Stimulated activated CD8-positive, alpha-beta memory T cell treated with anti-CD3 and anti-CD28 coated beads, Interleukin-12 subunit alpha, Interleukin-12 subunit beta, amount 100 ng/mL, for 24 hours (primary cell): ENCODE data around the gene SLC66A2.
"Not testable (repeated sequence)": the region's sequence is repeated elsewhere in the genome, so short reads cannot be mapped to it uniquely, and the experiment has no call there.

Experiments
- DNase-seq: peaks from one replicate; pipeline ENCODE4 v3.0.0-alpha.2; 2020; ENCODE audit errors: extremely low read depth

The SLC66A2 gene

DNA sequence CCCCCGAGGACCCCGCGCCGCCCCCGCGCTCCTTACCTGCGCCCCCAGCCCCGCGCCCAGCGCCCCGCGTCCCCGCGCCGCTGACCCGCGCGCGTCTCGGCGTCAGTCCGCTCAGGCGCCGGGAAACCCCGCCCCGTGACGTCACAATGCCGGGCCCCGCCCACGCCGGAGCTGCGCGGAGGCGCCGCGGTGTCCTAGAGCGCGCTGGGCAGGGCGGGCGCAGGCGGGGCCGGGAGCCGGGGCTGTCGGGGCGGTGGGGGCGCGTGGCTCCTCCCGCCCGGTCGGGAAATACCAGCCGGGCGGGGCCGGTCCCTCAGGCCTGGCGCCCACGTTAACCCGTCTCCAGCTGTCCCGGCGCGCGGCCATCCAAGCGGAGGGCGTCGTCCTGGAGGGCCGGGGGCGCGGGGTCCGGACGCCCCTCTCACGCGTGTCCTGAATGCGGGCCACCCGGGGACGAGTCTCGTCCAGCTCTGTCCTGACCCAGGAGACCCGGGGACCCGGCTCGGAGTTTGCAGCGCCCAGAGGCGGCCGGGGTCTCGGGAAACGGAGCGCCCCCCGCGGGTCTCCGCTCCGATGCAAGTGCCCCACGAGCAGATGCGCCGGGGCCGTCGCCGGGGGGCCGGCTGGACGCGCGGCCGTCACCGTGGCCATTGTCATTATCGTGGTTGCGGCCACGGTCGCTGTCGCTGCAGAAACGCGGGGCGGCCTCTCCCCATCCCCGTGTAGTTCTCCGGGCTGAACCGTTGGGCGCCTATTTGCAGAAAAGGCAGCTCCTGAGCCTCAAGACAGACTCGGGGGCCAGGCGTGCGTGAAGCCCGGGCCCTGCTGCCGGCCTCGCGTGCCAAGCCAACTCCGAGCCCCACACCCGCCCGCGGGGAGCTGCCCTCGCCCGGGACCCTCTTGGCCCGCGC lies at the start of gene SLC66A2:
SLC66A2 (minus strand) TSS at position 109 of the 911 bp plus-strand sequence. CDS start 727 bp downstream, outside the sequence.
- DNase-seq: peak; percentile 80

GRCh38 chr18:80000877-80001276 lies 49.4 kb upstream of the SLC66A2 start:
- no peak for DNase-seq

GRCh38 chr18:79999701-80000100 lies 48.2 kb upstream of the SLC66A2 start:
- DNase-seq: not testable (repeated sequence)

DNA sequence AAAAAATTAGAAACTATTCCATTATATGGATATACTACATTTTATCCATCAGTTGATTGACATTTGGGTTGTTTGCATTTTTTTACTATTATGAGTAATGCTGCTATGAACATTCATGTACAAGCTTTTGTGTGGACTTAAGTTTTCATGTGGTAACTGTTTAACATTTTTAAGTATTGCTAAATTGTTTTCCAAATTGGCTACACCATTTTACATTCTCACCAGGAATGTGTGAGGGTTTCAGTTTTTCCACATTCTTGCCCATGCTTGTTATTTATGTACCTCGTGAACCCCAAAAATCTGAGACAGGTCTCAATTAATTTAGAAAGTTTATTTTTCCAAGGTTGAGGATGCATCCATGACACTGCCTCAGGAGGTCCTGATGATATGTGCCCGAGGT lies 40.0 kb upstream of the SLC66A2 start:
- no peak for DNase-seq

GRCh38 chr18:79989195-79989497 lies 37.7 kb upstream of the SLC66A2 start:
- DNase-seq: no peak

- peak; percentile 72 for DNase-seq
These were observed 37.2 kb upstream of the SLC66A2 start, which contains the start of gene TXNL4A for GRCh38 chr18:79988451-79989194. TSS of gene TXNL4A (minus strand) at chr18:79988563. CDS start at chr18:79988392, 171 bp downstream.

DNA sequence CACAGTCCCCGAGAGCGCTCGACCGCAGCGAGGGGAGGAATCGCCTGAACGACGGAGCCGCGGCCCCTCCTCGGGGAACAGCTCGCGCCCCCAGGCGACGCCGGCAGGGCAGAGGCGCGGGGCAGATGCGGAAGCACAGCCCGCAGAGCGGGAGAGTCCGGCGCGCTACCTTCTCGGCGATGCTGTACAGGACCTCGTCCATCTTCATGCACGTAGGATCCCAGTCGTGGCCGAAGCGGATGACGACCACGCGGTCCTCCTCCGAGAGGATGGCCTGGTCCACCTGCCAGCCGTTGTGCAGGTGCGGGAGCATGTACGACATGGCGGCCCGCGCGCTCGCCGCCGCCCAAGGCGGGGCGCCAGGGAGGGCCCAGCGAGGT lies 36.6 kb upstream of the SLC66A2 start:
- DNase-seq: no peak

GRCh38 chr18:79987566-79987965 lies 36.1 kb upstream of the SLC66A2 start:
- no peak for DNase-seq

GRCh38 chr18:79986726-79987125 lies 35.3 kb upstream of the SLC66A2 start:
- DNase-seq: no peak

DNA sequence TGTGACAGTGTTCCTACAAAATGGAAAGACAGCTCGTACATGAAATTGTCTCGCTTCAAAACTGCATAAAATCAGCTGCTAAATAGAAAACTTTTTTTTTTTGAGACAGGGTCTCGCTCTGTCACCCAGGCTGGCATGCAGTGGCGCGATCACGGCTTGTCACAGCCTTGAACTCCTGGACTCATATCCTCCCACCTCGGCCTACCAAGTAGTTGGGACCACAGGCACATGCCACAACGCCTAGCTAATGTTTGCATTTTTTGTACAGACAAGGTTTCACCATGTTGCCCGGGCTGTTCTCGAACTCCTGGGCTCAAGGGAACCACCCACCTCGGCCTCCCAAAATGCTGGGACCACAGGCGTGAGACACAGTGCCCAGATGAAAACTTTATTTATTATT lies 33.7 kb upstream of the SLC66A2 start:
- DNase-seq: no peak

GRCh38 chr18:79983793-79984192 lies 32.3 kb upstream of the SLC66A2 start:
- no peak for DNase-seq

DNA sequence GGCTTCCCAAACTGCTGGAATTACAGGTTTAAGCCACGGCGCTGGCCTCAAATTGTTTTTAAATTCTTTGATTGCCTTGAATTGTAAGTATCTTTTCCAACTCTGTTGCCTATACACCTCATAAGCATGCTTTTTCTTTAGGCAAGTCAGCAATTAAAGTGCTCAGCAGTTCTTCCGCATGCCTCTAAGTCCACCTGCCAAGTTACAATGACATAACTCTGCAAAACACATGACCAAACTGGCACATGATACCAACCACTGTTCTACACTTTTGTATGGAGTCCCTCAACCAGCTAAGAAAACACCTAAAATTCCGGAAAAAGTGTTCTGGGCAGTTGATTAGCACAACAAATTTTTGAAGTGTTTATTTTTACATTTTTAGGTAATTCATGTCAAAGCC lies 31.8 kb upstream of the SLC66A2 start:
- DNase-seq: no peak

DNA sequence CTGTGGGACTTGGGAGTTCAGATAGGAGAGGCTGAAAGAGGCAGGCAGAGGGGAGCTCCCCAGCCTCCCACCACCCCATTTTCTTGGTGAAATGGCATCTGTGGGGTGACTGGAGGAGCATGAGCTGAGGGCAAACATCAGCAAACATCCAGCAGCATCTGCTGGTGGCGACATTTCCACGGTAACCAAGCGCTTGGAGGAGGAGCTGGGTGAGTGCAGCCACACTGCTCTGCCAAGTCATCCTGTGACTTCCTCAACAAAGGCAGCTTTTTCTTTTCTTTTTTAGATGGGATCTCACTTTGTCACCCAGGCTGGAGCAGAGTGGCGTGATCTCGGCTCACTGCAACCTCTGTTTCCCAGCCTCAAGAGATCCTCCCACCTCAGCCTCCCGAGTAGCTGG lies 31.3 kb upstream of the SLC66A2 start:
- no peak for DNase-seq

- no peak for DNase-seq
These were observed 29.1 kb upstream of the SLC66A2 start for GRCh38 chr18:79980585-79980984.

DNA sequence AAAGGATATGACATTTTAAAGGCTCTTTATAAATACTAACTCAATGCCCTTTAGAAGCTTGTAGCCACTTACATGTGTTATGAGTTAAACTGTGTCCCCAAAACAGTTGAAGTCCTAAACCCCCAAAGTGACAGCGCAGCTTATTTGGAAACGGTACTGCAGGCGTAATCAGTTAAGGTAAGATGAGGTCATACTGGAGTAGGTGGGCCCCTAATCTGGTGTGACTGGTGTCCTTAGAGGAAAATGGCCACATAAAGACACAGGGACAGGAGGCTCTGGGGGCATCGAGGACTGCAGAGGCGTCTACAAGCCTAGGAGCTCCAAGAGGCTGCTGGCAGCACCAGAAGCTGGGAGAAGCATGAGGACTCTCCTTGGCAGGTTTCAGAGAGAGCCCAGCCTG lies 28.4 kb upstream of the SLC66A2 start:
- no peak for DNase-seq

DNA sequence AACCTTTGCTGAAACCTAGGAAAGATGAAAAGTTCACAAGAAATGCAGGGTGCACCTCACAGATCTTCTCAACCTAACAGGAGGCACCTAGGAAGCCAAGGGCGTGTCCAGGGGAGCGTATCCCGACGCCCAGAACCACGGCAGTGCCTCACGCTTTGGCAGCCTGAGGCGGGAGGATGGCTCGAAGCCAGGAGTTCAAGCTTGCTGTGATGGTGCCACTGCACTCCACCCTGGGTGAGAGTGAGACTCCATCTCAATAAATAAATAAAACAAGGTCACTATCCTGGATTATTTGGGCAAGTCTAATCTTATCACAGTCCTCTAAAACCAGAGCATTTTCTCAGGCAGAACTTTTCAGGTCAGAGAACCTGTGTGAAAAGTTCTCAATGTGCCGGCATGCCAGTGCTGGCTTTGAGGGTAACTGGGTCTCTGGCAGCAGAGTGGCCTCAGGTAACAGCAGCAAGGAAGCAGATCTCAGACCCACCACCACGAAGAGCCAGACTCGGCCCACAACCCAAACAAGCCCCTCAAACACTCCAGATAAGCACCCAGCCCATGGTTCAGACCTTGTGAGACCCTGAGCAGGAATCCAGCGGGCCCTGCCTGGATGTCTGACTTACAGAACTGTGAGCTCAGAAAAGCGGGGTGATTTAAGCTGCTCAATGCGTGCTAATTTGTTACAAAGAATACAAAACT lies 24.7 kb upstream of the SLC66A2 start:
- no peak for DNase-seq

- no peak for DNase-seq
These were observed 23.6 kb upstream of the SLC66A2 start for GRCh38 chr18:79975043-79975442.

DNA sequence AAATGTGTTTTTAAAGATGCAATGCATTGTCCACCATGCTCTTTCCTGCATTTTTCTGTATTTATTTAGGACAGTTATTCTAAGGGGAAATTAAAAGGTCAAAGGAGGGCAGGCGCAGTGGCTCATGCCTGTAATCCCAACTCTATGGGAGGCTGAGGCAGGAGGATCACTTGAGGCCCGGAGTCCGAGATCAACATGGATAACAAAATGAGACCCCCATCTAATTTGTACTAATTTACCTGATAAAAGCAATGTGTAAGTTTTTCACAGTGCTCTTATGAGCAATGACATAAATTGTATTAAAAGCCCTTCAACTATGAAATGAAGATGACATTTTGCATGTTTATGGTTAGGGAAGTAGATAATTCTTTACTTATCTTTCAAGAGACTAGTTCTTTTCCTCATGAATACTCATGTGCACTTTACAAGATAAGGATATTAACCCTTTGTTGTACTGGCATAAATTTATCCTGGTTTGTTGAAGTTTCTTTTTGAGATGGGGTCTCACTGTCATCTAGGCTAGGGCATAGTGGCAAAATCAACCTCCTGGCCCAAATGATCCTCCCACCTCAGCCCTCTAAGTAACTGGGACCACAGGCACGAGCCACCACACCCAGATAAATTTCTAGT lies 22.7 kb upstream of the SLC66A2 start:
- no peak for DNase-seq

- DNase-seq: no peak
These were observed 22.1 kb upstream of the SLC66A2 start for GRCh38 chr18:79973517-79973916.

DNA sequence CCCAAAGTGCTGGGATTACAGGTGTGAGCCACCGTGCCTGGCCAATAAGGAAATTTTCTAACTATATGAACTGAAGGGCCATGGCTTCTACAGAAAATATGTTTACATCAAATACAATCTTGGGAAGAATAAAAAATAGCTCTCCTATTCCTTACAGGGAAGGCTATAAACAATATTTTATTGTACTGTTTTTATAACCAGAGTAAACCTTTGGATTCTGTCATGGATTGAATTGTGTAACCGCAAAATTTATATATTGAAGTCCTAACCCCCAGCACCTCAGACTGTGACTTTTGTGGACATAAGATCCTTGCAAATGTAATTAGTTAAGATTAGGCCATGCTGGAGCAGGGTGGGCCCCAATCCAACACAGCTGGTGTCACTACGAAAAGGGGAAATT lies 21.3 kb upstream of the SLC66A2 start:
- no peak for DNase-seq

- no peak for DNase-seq
These were observed 20.5 kb upstream of the SLC66A2 start for GRCh38 chr18:79971986-79972385.
